GM12878 (cell line): ENCODE results near the gene CHIA. TPM values are rescaled to one million over a fixed set of nuclear protein-coding genes. Genes with fewer than 3 reads are reported as not detected.

Experiments
- ATAC-seq: fragments of 200-7000 bp; cut with Tn5 transposase; 3 replicates; pipeline ENCODE4 v1.9.1; 2020; ENCODE audit warnings: mild to moderate bottlenecking, moderate library complexity
- BruUV-seq: library from RNA; stranded (reverse); fragments of 400-500 nt; replicated peaks from 2 replicates; lab custom pipeline; 2021; lab: Mats Ljungman, UMichigan
- CTCF ChIA-PET: fragments of 300-600 bp; sonication (Branson Sonifier 250); formaldehyde crosslinking; extraction: SDS; loops from one replicate; lab custom pipeline; 2021; ENCODE audit warnings: inconsistent platforms; lab: Yijun Ruan, JAX
- POLR2A ChIA-PET: fragments of 350-600 bp; formaldehyde crosslinking; extraction: SDS; loops from one replicate; lab custom pipeline; 2021; ENCODE audit warnings: inconsistent platforms; lab: Charles Lee
- RAD21 ChIA-PET: fragments of 300-600 bp; sonication (Branson Sonifier 250); formaldehyde crosslinking; loops from one replicate; lab custom pipeline; 2023; ENCODE audit warnings: antibody characterized with exemption; ENCODE audit not compliant: unreplicated experiment; lab: Charles Lee
- SMC1A ChIA-PET: fragments of 300-600 bp; sonication (Branson Sonifier 250); formaldehyde crosslinking; loops from one replicate; lab custom pipeline; 2023; ENCODE audit not compliant: unreplicated experiment, uncharacterized antibody; lab: Charles Lee
- DNase-seq: peaks from one replicate; pipeline ENCODE4 v3.0.0-alpha.2; 2011; ENCODE audit warnings: low read depth, low spot score
- FAIRE-seq: peaks from 3 replicates; lab custom pipeline; 2011; peaks lifted over from hg19 to GRCh38; lab: Jason Lieb, UNC
- H2AFZ ChIP-seq: 2 replicates; pipeline ENCODE4 v1.6.0; 2011; ENCODE audit warnings: low read depth, low read length, control low read depth; ENCODE audit not compliant: control insufficient read depth
- H3K27ac ChIP-seq: 2 replicates; pipeline ENCODE4 v1.5.1; 2011; ENCODE audit warnings: control low read depth; ENCODE audit not compliant: control insufficient read depth, insufficient read depth
- H3K27me3 ChIP-seq, 2 experiments: replicated peaks in 1 of 2; 2 replicates each; pipeline versions ENCODE4 v1.6.0 to v1.6.1; 2011; ENCODE audit warnings: low read length in 1 of 2; ENCODE audit not compliant: control insufficient read depth in 2 of 2, insufficient read depth in 2 of 2
- H3K36me3 ChIP-seq, 2 experiments: 2 replicates each; pipeline ENCODE4 v1.5.1; 2011; ENCODE audit warnings: low read length in 1 of 2; ENCODE audit not compliant: control insufficient read depth in 2 of 2, insufficient read depth in 2 of 2
- H3K4me1 ChIP-seq: 2 replicates; pipeline ENCODE4 v1.6.1; 2011; ENCODE audit warnings: mild to moderate bottlenecking, low read length, moderate library complexity, mixed read lengths; ENCODE audit not compliant: control insufficient read depth, insufficient read depth
- H3K4me2 ChIP-seq: 2 replicates; pipeline ENCODE4 v1.6.0; 2011; ENCODE audit warnings: control low read depth; ENCODE audit not compliant: control insufficient read depth, insufficient read depth
- H3K4me3 ChIP-seq: fragments of 200-600 bp; sonication (generic); 2 replicates; pipeline ENCODE4 v1.5.1; 2016
- H3K79me2 ChIP-seq: 2 replicates; pipeline ENCODE4 v1.6.0; 2011; ENCODE audit warnings: low read length; ENCODE audit not compliant: control insufficient read depth, insufficient read depth
- H3K9ac ChIP-seq: 2 replicates; pipeline ENCODE4 v1.8.0; 2011; ENCODE audit warnings: low read length, control low read depth, mixed read lengths; ENCODE audit not compliant: control insufficient read depth, insufficient read depth
- H3K9me3 ChIP-seq: replicated peaks from 3 replicates; pipeline ENCODE4 v1.5.1; 2011; ENCODE audit warnings: mild to moderate bottlenecking, low read length; ENCODE audit not compliant: control insufficient read depth, insufficient read depth
- H4K20me1 ChIP-seq: 2 replicates; pipeline ENCODE4 v1.6.0; 2011; ENCODE audit not compliant: control insufficient read depth, insufficient read depth
- EED ChIP-seq: sonication (generic); IDR thresholded peaks from 2 replicates; pipeline ENCODE4 v1.6.1; 2016; ENCODE audit warnings: antibody characterized with exemption, low read depth
- HCFC1 ChIP-seq: fragments of 150-350 bp; IDR thresholded peaks from 2 replicates; pipeline ENCODE4 v1.6.1; 2014; ENCODE audit warnings: low read length
- KDM1A ChIP-seq: fragments of 200-600 bp; sonication (generic); IDR thresholded peaks from 2 replicates; pipeline ENCODE4 v1.6.1; 2016; ENCODE audit warnings: borderline replicate concordance
- MYB ChIP-seq: fragments of 150-350 bp; IDR thresholded peaks from 2 replicates; pipeline ENCODE4 v1.6.1; 2014; ENCODE audit warnings: mild to moderate bottlenecking, low read depth, low read length, borderline replicate concordance
- WGBS: methylation state at CpG from one replicate; pipeline ENCODE4 v1.1.6; 2016; ENCODE audit warnings: low lambda C conversion rate; ENCODE audit not compliant: insufficient replicate concordance, insufficient coverage; ENCODE audit errors: missing lambda C conversion rate; 5-methylcytosine and 5-hydroxymethylcytosine counted together
- in situ Hi-C: fragments of 300-500 bp; cut with MboI; formaldehyde crosslinking; loops from 9 replicates; pipeline ENCODE4 v1.14.3; 2018; ENCODE audit warnings: mixed read lengths
- intact Hi-C: fragments of 100-400 bp; cut with micrococcal nuclease; formaldehyde crosslinking; loops from one replicate; pipeline ENCODE4 v1.14.2; 2022; ENCODE audit not compliant: unreplicated experiment
- polyA plus RNA-seq, 11 experiments: library from polyadenylated mRNA; depleted of rRNA in 4 of 11; unstranded in 6 of 11; stranded (reverse) in 5 of 11; fragments of >200 nt; fragmentation: Nextera tagmentation in 4 of 11; fragmentation: Illumina TruSeq in 1 of 11; extraction: Ambion mirVana in 4 of 11; extraction: Trizol in 1 of 11; gene quantifications; 1 replicate in 1 of 11; 2 replicates in 10 of 11; pipeline versions ENCODE4 v1.2.1 to v1.2.3, GENCODE V29; 2011 to 2016; ENCODE audit warnings: inconsistent platforms in 2 of 11, missing spikeins in 2 of 11, low read depth in 1 of 11
- total RNA-seq, 4 experiments: library from RNA; depleted of rRNA in 3 of 4; stranded (reverse); fragments of >200 nt in 3 of 4; fragmentation: Illumina TruSeq in 1 of 4; extraction: Trizol in 1 of 4; gene quantifications; 2 replicates each; pipeline versions ENCODE4 v1.2.1 to v1.2.3, GENCODE V29; 2013 to 2021
- TF ChIP-seq, protein P1 (sequence below): IDR thresholded peaks from 2 replicates; pipeline ENCODE4 v1.6.1; 2012; ENCODE audit warnings: low read length, inconsistent platforms

CHIA gene
- total and polyA plus RNA-seq, 10 of the 15 experiments (the other 5 are each of a cell fraction or from before 2014, with no cell fraction given), result 0.21 TPM; not detected in 9

DNA sequence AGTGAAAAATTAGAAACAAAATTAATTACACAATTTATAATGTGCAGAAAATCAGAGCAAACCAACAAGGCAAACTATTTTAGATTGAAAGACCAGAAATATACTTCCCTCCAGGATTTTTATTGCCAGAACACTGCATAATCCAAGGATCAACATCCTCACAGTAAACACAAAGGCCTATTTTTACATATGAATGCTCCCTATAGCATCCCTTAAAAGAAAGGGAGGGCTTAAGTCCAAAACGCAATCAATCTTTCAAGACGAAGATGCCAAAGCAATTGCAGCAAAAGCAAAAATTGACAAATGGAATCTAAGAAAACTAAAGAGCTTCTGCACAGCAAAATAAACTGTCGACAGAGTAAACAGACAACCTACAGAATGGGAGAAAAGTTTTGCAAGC, 18.6 kb upstream of the CHIA start (continued):
- TF ChIP-seq HCFC1 (no peak), KDM1A (no peak)
- TF ChIP-seq, protein P1, sequence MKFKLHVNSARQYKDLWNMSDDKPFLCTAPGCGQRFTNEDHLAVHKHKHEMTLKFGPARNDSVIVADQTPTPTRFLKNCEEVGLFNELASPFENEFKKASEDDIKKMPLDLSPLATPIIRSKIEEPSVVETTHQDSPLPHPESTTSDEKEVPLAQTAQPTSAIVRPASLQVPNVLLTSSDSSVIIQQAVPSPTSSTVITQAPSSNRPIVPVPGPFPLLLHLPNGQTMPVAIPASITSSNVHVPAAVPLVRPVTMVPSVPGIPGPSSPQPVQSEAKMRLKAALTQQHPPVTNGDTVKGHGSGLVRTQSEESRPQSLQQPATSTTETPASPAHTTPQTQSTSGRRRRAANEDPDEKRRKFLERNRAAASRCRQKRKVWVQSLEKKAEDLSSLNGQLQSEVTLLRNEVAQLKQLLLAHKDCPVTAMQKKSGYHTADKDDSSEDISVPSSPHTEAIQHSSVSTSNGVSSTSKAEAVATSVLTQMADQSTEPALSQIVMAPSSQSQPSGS, result no peak

DNA sequence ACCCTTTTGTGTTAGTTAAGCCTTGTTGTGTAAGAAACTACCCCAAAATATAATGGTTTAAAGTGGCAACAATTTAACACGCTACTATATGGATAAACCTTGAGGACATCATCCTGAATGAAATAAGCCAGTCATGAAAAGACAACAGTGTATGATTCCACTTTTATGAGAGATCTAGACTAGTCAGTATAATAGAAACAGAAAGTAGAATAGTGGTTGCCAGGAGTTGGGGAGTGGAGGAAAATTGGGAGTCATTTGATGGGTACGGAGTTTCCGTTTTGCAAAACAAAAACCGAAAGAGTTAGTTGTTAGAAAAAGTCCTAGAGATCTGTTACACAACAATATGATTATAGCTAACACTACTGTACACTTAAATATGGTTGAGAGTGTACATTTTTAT, 16.0 kb upstream of the CHIA start:
- H3K79me2 ChIP-seq, result no peaks in the 10 kb centered on the region
- in situ Hi-C loops (no loop called here), intact Hi-C loops (no loop called here)
- H3K27me3 ChIP-seq, result peaks cover 1 to 3% of the 10 kb centered on the region in 2 experiments; a peak in 3 of 4 replicates
- ChIA-PET RAD21 (interaction anchor here (1.1 kb wide), 1 partner anchor 51 kb away, joined by 3 read pairs; no protein-coding TSS in a partner anchor), SMC1A (interaction anchor here (1.4 kb wide), 1 partner anchor 20 kb away, joined by 3 read pairs; no protein-coding TSS in a partner anchor), POLR2A (no interaction called here), CTCF (interaction anchor here (0.9 to 1.2 kb wide), 2 partner anchors 9 to 243 kb away, joined by 3 to 4 read pairs; no protein-coding TSS in a partner anchor)
- H4K20me1 ChIP-seq, result no peaks in the 10 kb centered on the region
- no peak overlapping the region for H3K9ac ChIP-seq
- ATAC-seq (no peak), DNase-seq (no peak), FAIRE-seq (peak; percentile 49)
- TF ChIP-seq EED, result peak; percentile 32; the same call in 1 of the 2 replicates
- no peak for TF ChIP-seq MYB
- 0 out of 2 replicates have a peak overlapping the region, but pooled peaks have one; percentile 20 for H3K27ac ChIP-seq
- peak overlapping the region; percentile 42 for H2AFZ ChIP-seq
- 21% methylated on average over 4 of the region's 4 CpGs for WGBS
- peaks cover 4% of the 10 kb centered on the region; the same call in 2 of the 3 replicates for H3K9me3 ChIP-seq
- BruUV-seq, result no TSS peak
- H3K36me3 ChIP-seq, result no peaks in the 10 kb centered on the region
- 0 out of 2 replicates have a peak overlapping the region, but pooled peaks have one; percentile 21 for H3K4me3 ChIP-seq
- peak overlapping the region; percentile 52 for H3K4me2 ChIP-seq
- peaks cover 4% of the 10 kb centered on the region for H3K4me1 ChIP-seq
